Jurkat, Clone E6-1 (cell line): Measurements from ENCODE around the gene HOXC6.
A peak's percentile ranks its signal among the peaks of the same experiment; 100 is the strongest.

Experiments
- DNase-seq: peaks from one replicate; pipeline ENCODE4 v3.0.0-alpha.2; 2011; ENCODE audit warnings: low read depth, low spot score
- H3K4me3 ChIP-seq: 2 replicates; pipeline ENCODE4 v1.5.1; 2011; ENCODE audit warnings: mild to moderate bottlenecking, low read length, control low read depth, moderate library complexity

The HOXC6 gene

DNA sequence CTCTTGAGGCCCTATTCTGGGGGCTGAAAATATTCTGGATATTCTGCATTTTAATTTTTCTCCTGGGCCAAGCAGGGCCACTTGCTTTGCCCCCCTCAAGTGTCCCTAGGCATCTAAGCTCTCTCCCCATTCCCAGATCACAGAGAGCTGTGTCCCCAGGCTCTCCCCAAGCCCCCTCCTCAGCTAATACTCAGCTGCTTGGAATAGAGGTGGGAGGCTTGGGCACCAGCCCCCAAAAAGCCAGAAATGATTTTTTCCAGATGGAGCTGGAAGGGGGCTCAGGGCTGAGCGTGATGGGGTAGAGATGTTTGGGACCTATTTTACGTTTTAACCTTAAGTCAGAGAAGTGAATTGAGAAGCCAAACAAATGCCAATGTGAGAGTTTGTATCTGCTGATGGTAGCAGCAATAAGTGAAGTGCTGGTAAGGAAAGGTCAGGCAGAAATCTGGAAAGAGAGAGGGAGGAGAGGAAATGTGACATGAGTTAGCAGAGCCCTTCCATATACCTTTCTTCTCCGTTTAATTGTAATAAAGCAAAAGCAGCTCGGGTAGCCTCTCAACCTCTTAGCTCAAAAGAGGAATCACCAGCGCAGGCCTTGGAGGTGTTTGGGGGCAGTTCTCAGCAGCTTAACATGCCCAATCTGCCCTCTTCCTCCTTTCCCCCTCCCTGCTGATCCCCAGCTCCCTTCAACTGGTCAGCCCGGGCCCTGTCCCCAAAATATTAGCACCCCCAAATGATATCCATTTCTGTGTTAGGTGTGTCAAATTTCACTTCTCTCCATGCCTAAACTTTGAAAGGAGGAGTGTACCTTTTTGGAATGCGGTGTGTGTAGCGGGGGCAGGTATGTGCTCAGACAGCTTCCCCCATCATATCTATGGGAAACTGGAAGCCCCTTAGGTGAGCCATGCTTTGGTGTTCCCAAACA, 5.0 kb upstream of the HOXC6 start:
- H3K4me3 ChIP-seq: no peak overlapping the region
- no peak for DNase-seq

DNA sequence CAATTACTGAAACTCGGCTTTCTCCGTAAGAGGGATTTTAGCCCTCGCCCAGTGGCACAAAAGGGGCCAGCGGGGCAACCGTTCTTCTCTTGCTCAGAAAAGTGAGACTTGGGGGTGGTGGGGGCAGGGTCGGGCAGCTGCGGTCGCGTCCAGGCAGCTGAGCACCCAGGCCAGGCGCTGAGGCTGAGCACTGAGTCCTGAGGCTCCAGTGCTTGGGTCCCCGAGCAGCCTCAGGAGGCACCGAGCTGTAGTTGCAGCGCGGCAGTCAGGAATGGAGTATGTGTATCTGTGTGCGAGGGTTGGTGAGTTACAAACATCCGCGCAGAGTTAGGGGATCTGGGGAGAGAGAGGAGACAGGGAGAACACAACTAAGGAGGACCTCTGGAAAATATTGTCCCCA, 4.1 kb upstream of the HOXC6 start:
- H3K4me3 ChIP-seq: no peak overlapping the region
- no peak for DNase-seq

DNA sequence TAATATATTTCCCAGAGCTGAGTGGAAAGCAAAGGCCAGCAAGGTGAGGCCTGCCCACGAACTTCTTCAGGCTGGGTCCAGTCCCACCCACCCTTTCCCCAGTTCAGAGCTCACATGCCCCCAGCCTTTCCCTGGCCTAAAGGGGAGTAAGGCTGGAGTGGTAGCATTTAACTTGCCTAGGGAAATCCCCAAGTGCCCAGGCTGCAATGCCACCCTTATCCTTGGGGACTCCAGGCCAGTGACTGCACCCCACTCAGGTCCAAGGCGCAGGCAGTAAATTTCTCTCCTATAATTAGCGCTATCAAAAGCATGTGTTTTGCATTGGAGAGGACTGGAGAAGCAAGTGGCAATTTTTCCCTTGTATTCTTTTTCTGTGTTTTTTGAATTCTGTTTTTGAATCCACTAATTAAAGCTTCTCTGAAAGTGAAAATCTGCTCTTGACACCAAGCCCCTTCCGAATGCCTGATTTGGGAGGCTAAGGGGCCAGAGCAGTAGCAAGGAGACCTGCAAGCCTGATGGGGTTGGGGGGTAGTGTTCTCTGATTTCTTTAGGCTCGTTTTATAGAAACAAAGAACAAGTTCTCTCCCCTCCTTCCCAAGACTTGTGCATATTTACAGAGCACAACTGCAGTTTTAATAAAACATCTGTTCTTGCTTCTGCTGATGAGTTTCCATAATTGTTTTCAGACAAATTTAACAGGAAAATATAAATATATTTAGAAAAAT, 3.5 kb upstream of the HOXC6 start:
- H3K4me3 ChIP-seq: no peak overlapping the region
- no peak for DNase-seq

DNA sequence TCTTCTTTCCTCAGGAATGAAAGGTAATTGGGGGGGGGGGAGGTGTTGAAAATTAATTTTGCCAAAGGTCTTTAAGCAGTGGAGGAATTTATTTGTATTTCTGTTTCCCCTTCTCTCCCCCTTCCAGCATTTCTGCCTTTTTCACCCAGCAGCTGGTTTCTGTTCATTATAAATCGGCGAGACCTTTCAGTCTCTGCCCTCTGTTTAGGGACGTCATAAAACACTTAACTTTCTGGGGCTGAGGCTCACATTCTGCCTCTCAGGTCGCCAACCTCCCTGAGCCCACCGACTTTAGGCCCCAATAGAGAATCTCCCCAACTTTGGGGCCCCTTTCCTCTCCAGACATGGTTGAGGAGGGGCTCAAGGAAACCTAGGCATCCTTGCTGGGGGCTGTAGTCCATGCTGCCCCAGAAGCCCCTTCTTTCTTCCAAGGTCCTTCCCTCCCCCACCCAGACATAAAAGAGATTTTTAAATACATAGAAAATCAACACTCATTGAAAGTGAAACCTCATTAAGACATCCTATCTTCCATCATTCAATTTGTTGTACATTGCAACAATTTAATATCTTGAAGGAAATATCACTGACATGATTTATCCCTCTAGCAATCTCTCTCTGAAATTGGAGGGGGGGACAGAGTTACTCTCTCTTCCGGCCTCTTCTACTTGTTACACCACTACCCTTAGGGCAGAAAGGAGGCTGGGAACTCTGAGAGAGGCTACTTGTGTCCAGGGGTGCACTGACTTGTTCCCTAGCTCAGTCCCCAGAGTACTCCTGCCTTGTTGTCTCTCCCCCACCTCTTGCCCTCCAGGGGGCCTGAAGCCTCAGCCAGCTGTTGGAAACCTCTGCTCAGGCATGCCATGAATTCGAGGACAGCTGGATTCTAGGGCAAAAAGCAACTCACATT, 2.5 kb upstream of the HOXC6 start:
- no peak overlapping the region for H3K4me3 ChIP-seq
- no peak for DNase-seq

DNA sequence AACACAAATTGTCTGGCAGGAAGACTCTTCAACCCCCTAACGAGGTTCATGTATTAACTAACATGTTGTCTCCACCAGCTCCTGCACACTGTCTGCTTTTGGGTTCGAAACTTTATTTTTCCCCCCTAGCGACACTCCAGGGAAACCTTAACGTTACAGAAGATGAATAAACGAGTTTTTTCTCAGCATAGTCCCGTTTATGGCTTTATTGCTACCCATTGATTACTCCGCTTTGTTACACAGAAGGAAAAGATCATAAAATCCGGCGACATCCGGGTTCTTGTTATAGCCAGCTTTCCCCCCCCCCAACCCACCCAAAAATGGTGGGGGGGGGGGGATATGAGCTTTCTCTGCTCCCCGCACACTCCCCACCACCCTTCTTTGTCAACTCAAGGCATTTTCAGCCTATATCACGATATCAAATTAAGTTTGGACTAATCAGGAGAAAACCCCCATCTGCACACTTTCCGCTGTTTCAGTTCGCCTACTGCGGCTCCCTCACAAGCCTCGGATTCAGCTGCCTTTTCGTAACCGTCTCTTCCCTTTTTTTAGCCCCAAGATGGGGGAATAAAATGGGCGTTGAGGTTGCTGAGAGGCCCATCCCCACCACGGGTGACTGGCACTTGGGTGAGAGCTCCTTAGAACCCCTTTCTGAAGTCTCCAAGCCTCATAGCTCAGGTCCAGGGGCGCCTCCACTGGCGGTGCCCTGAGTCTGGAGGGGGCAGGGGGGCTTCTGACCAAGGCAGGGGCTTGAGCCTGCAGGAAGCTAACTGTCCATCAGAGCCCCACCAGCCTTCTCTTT, 1.4 kb upstream of the HOXC6 start:
- no peak overlapping the region for H3K4me3 ChIP-seq
- no peak for DNase-seq

DNA sequence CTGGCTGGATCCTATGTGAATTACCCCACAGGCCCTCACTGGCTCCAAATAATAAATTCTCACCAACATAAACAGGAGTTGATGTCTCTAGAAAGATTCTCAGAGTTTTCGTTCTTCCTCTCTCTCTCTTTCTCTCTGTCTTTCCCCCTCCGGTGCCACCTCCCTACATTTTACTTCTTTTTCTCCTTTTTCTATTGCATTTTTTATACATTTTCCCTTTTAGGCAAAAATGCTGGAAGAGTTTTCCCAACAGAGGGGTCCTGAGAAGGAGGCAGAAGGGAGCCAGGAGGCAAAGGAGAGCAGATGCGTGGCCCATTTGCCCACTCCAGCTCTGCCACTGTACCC, 826 bp upstream of the HOXC6 start:
- DNase-seq: no peak
- H3K4me3 ChIP-seq: no peak overlapping the region

DNA sequence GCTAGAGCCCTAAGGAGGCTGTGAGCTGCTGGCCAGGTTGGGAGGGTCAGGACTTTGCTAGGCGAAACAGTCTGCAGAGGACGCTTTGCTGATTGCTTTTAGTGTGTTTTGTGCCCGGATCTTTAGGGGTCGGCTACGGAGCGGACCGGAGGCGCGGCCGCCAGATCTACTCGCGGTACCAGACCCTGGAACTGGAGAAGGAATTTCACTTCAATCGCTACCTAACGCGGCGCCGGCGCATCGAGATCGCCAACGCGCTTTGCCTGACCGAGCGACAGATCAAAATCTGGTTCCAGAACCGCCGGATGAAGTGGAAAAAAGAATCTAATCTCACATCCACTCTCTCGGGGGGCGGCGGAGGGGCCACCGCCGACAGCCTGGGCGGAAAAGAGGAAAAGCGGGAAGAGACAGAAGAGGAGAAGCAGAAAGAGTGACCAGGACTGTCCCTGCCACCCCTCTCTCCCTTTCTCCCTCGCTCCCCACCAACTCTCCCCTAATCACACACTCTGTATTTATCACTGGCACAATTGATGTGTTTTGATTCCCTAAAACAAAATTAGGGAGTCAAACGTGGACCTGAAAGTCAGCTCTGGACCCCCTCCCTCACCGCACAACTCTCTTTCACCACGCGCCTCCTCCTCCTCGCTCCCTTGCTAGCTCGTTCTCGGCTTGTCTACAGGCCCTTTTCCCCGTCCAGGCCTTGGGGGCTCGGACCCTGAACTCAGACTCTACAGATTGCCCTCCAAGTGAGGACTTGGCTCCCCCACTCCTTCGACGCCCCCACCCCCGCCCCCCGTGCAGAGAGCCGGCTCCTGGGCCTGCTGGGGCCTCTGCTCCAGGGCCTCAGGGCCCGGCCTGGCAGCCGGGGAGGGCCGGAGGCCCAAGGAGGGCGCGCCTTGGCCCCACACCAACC, 1.5 kb downstream of the HOXC6 start:
- no peak for DNase-seq
- H3K4me3 ChIP-seq: no peak overlapping the region

DNA sequence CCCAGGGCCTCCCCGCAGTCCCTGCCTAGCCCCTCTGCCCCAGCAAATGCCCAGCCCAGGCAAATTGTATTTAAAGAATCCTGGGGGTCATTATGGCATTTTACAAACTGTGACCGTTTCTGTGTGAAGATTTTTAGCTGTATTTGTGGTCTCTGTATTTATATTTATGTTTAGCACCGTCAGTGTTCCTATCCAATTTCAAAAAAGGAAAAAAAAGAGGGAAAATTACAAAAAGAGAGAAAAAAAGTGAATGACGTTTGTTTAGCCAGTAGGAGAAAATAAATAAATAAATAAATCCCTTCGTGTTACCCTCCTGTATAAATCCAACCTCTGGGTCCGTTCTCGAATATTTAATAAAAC, 2.2 kb downstream of the HOXC6 start:
- H3K4me3 ChIP-seq: no peak overlapping the region
- DNase-seq: no peak

DNA sequence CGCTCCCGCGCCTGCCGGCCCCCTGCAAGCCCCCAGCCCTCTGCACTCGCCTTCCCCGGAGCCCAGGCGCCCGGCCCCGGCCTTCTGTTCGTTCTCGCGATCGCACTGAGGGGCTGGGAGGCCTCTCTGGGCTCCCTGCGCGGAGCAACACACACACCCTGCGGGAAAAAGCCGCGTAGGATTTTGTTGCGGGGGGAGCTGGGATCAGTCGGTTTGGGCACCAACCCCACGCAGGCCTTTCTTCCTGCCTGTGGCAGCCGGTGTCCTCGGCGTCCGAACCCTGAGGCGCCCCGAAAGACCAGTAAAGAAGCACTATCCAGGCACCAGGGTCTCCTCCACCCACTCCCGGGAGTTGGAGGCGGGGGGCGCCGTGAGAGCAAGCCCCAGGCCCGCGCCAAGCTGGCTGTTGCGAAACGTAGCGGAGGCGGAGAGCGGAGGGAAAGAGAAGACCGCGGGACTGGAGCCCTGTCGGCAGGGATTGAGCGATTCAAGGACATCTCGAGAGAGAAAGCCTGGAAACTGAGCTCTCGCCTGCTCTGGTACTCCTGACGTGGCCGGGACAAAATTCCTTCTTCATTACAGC, 2.7 kb downstream of the HOXC6 start:
- no peak overlapping the region for H3K4me3 ChIP-seq
- DNase-seq: no peak

DNA sequence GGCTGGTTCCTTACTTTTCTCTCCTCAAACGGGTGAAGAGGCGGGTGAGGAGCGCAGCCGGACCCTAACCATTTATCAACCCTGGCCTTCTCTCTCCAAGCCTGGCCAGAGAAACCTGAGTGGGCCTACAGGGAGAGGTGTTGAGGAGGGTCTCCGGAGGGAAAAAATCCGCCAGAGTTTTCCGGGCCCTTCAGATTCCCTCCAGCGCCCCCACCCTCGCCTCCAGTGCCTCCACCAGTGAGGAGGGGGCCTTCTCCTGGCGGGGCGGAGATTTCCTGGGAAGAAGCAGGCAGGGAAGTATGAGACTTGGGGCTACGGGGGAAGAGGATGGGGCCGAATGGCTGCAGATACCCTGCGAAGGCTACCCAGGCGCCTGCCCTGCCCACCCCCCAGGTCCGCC, 3.2 kb downstream of the HOXC6 start:
- no peak overlapping the region for H3K4me3 ChIP-seq
- no peak for DNase-seq

DNA sequence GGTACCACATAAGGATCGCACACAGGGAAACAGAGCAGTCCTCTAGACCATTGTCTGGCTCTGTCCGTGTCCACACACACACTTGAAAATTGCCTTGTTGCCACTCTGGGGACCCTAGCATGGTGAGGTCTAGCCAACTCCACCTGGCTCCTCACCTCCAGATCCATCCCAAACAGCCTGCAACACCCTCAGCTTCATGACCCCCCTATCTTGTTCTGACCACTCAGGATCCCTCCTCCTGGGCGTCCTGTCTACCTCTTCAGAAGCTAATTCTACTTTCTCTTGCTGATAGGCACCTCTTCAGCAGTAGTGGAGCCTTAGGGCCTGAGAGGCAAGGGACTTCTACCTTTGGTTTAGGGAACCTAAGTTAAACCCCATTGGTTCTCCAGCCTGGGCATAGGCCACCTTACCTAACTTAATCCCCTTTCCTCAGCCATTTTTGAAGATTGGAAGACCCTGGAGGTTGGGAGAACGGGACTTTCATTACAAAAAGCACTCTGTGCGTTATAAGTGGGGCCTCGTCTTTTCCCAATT, 3.9 kb downstream of the HOXC6 start:
- DNase-seq: no peak
- no peak overlapping the region for H3K4me3 ChIP-seq

DNA sequence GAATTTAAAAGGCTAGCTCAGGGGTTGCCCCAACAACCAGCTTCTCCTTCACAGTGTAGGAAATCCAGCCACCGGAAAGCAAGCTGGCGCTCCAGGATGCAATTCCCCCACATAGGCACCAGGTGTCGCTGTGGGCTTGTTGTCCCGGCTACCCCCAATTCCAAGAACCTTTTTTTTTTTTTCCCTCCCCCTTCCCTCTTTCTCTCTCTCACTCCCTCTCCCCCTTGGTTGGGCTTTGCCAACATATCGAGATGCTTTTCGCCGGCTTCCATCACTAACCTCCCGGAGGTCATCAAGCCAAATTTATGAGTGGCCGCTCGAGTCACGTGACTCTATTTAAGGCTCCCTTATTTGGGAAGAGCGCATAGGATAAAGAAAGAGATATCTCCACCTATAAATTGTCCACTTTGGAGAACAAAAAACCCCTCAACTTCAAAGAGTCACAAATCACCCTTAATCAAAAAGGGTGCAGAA, 4.4 kb downstream of the HOXC6 start, which contains the start of gene HOXC5:
Gene HOXC5, plus strand, starts transcription at position 424 of the 474 bp plus-strand sequence. CDS start 73 bp downstream, outside the sequence.
- DNase-seq: peak; percentile 47
- H3K4me3 ChIP-seq: no peak within 1 kb of the TSS

DNA sequence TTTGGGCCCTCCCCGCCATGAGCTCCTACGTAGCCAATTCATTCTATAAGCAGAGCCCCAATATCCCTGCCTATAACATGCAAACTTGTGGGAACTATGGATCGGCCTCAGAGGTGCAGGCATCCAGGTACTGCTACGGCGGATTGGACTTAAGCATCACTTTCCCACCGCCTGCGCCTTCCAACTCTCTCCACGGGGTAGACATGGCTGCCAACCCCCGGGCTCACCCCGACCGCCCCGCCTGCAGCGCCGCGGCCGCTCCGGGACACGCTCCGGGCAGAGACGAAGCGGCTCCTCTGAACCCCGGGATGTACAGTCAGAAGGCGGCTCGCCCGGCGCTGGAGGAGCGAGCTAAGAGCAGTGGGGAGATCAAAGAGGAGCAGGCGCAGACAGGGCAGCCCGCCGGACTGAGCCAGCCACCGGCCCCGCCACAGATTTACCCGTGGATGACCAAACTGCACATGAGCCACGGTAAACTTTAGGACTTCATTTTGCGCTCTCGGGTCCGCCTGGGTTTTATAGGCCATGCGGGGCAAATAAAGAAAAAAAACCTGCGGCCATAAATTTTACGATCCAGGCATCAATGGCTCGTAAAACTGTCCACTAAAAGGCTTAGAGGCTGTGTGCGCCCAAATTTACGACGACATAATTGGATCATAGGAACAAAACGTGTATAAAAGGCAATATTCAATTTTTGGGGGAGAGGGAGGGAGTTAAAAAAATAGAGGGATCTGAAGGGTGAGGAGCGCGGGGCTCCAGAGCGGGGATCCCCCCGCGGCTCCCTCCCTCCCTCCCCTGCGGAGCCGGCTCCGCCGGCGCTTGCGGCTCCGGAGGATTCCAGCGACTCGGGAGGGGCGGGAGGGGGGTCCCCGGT, 5.1 kb downstream of the HOXC6 start:
- no peak overlapping the region for H3K4me3 ChIP-seq
- no peak for DNase-seq

DNA sequence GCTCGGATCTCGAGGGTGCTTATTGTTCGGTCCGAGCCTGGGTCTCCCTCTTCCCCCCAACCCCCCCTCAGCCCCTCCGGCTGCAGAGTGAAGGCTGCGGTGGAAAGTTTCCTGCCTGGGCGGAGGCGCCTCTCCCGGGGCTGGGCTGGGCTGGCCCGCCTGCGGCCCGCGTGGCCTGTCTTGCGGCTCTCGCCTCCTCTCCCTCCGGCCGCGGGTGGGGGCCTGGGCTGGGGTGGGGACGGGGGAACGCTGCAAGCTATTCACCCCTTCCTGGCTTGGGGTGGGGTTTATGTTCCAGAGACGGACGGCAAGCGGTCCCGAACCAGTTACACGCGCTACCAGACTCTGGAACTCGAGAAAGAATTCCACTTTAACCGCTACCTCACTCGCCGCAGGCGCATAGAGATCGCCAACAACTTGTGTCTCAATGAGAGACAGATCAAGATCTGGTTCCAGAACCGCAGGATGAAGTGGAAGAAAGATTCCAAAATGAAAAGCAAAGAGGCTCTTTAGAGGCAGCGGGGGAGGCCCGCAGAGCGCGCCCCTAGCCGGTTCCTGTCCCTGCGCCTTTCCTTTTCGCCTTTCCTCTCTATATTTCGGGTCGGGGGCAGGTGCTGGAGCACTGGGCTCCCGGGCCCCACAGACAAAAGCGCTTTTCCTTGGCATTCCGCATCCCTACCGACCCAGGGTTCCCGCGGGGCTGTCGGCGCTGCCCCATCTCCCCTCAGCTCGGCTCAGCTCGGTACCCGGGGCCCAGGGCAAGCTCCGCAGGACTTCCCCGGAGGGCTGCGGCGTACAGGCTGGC, 5.9 kb downstream of the HOXC6 start:
- H3K4me3 ChIP-seq: no peak overlapping the region
- DNase-seq: no peak

DNA sequence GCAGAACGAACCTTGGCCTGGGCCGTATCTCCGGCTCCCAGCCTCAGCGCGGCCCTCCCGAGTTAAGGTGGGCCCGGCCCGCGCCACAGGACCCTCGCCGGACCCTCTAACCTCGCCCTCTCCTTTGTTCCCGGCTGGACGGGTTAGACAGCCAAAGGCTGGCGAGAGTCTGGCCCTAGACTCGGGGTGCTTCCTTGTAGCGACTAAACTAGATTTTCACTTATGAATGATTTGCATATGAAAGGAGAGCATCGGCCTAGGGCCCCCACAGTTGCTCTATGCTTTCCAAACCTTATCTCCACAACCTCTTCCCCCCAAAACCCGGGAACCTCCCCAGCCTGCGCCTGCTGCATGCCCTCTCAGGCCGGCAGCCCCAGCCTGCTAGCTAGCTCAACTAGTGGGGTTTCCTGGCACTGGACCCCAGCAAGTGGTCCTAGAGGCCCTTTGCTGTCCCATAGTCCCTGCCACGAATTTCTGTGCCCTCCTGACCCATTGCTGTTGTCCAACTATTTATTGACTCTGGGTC, 6.6 kb downstream of the HOXC6 start:
- no peak overlapping the region for H3K4me3 ChIP-seq
- DNase-seq: no peak
